K562 (cell line): ENCODE measurements around the gene TMEM19. TPM values are rescaled to one million over a fixed set of nuclear protein-coding genes. Genes with fewer than 3 reads are reported as not detected.

ENCODE experiments used
- ATAC-seq: fragments of 200-7000 bp; cut with Tn5 transposase; 3 replicates; pipeline ENCODE4 v1.9.1; 2020; ENCODE audit warnings: moderate library complexity
- BruUV-seq: library from RNA; stranded (reverse); fragments of 400-500 nt; replicated peaks from 2 replicates; lab custom pipeline; 2021; lab: Mats Ljungman, UMichigan
- CTCF ChIA-PET: fragments of 300-600 bp; formaldehyde crosslinking; extraction: SDS; loops from one replicate; lab custom pipeline; 2021; ENCODE audit warnings: low intra/inter-chr PET ratio; lab: Yijun Ruan, JAX
- POLR2A ChIA-PET: fragments of 300-600, 350-650 bp; sonication (Branson Sonifier 250); formaldehyde crosslinking; extraction: SDS; loops from one replicate; lab custom pipeline; 2021; ENCODE audit warnings: antibody characterized with exemption, inconsistent platforms; lab: Yijun Ruan, JAX
- DNase-seq, 4 experiments: peaks; one replicate each; pipeline versions ENCODE4 v3.0.0 to v3.0.0-alpha.2; 2011 to 2018; ENCODE audit warnings: low spot score in 3 of 4, mixed read lengths in 3 of 4; ENCODE audit errors: extremely low read depth in 1 of 4
- FAIRE-seq: peaks from 2 replicates; lab custom pipeline; 2011; peaks lifted over from hg19 to GRCh38; lab: Jason Lieb, UNC
- H2AFZ ChIP-seq: 2 replicates; pipeline ENCODE4 v1.6.0; 2011; ENCODE audit warnings: low read depth, low read length, control low read depth, inconsistent platforms
- H3K27ac ChIP-seq: fragments of 200-600 bp; 3 replicates; pipeline ENCODE4 v1.8.0; 2011; ENCODE audit warnings: low read depth, mild to moderate bottlenecking, control low read depth, inconsistent platforms, low read length, moderate library complexity, mixed read lengths; ENCODE audit errors: extremely low read depth
- H3K27me3 ChIP-seq, 2 experiments: fragments of 300-600 bp in 1 of 2; 2 replicates in 1 of 2; 3 replicates in 1 of 2; pipeline versions ENCODE4 v1.6.0 to v1.8.0; 2011; ENCODE audit warnings: inconsistent platforms in 2 of 2, low read length in 2 of 2, mild to moderate bottlenecking in 1 of 2, mixed read lengths in 1 of 2, moderate library complexity in 1 of 2; ENCODE audit not compliant: control insufficient read depth in 2 of 2, insufficient read depth in 2 of 2
- H3K36me3 ChIP-seq: fragments of 300-600 bp; 3 replicates; pipeline ENCODE4 v1.8.0; 2011; ENCODE audit warnings: mild to moderate bottlenecking, low read length, inconsistent platforms; ENCODE audit not compliant: control insufficient read depth, insufficient read depth
- H3K4me1 ChIP-seq, 2 experiments: fragments of 200-600 bp in 1 of 2; replicated peaks in 1 of 2; 2 replicates in 1 of 2; 3 replicates in 1 of 2; pipeline versions ENCODE4 v1.5.1 to v1.8.0; 2011; ENCODE audit warnings: inconsistent platforms in 2 of 2, low read length in 2 of 2, mild to moderate bottlenecking in 1 of 2, mixed read lengths in 1 of 2, moderate library complexity in 1 of 2; ENCODE audit not compliant: control insufficient read depth in 2 of 2, insufficient read depth in 2 of 2
- H3K4me2 ChIP-seq: 2 replicates; pipeline ENCODE4 v1.6.1; 2011; ENCODE audit warnings: low read length, control low read depth, inconsistent platforms, mixed read lengths; ENCODE audit not compliant: insufficient read depth
- H3K4me3 ChIP-seq: fragments of 200-600 bp; sonication (generic), shearing (Covaris generic); 2 replicates; pipeline ENCODE4 v1.5.1; 2016; ENCODE audit warnings: control low read depth, inconsistent platforms
- H3K79me2 ChIP-seq: fragments of 200-600 bp; 3 replicates; pipeline ENCODE4 v1.8.0; 2011; ENCODE audit warnings: low read length, inconsistent platforms; ENCODE audit not compliant: control insufficient read depth, insufficient read depth
- H3K9ac ChIP-seq, 2 experiments: 2 replicates each; pipeline versions ENCODE4 v1.6.0 to v1.6.1; 2011; ENCODE audit warnings: low read depth in 2 of 2, low read length in 2 of 2, control low read depth in 1 of 2, inconsistent platforms in 1 of 2, mild to moderate bottlenecking in 1 of 2, mixed read lengths in 1 of 2; ENCODE audit not compliant: insufficient read depth in 1 of 2
- H3K9me1 ChIP-seq: one replicate; pipeline ENCODE4 v1.6.0; 2011; ENCODE audit warnings: inconsistent platforms, mild to moderate bottlenecking, low read length, moderate library complexity; ENCODE audit not compliant: control insufficient read depth, insufficient read depth
- H3K9me3 ChIP-seq: replicated peaks from 2 replicates; pipeline ENCODE4 v1.5.1; 2011; ENCODE audit warnings: low read depth, low read length, inconsistent platforms; ENCODE audit not compliant: control insufficient read depth, insufficient read depth
- H4K20me1 ChIP-seq: replicated peaks from 2 replicates; pipeline ENCODE4 v1.6.1; 2011; ENCODE audit warnings: low read length, inconsistent platforms, mixed read lengths; ENCODE audit not compliant: control insufficient read depth, insufficient read depth
- CBX5 ChIP-seq: IDR thresholded peaks from 2 replicates; pipeline ENCODE4 v1.6.1; 2014; ENCODE audit warnings: low read depth, borderline replicate concordance
- CREB3 ChIP-seq: fragments of 450-650 bp; conservative IDR thresholded peaks from 2 replicates; pipeline ENCODE4 v1.6.1; 2016; ENCODE audit warnings: missing genetic modification characterization, low read depth, mild to moderate bottlenecking, missing compliant biosample characterization, moderate library complexity
- DMBX1 ChIP-seq: fragments of 250-450 bp; sonication (Bioruptor Pico); IDR thresholded peaks from 2 replicates; pipeline ENCODE4 v1.8.0; 2022; ENCODE audit warnings: inconsistent platforms, mild to moderate bottlenecking, moderate library complexity, borderline replicate concordance
- NR2C1 ChIP-seq, 2 experiments: fragments of 450-650 bp; IDR thresholded peaks; 2 replicates each; pipeline ENCODE4 v1.6.1; 2017; ENCODE audit warnings: mild to moderate bottlenecking in 2 of 2, antibody characterized with exemption in 1 of 2, inconsistent platforms in 1 of 2, missing compliant biosample characterization in 1 of 2, missing genetic modification characterization in 1 of 2
- PTRF ChIP-seq: fragments of 450-650 bp; IDR thresholded peaks from 2 replicates; pipeline ENCODE4 v1.6.1; 2016; ENCODE audit warnings: mild to moderate bottlenecking, missing genetic modification characterization, missing compliant biosample characterization
- SMAD4 ChIP-seq: fragments of 250-450 bp; sonication (Bioruptor Pico); conservative IDR thresholded peaks from 2 replicates; pipeline ENCODE4 v1.8.0; 2021; ENCODE audit warnings: inconsistent platforms, mild to moderate bottlenecking, moderate library complexity
- SRSF3 ChIP-seq: fragments of 200-400 bp; formaldehyde crosslinking; IDR thresholded peaks from 2 replicates; pipeline ENCODE4 v1.6.1; 2016; ENCODE audit warnings: mild to moderate bottlenecking, low read length, moderate library complexity; ENCODE audit not compliant: insufficient read depth
- TRIM28 ChIP-seq: fragments of 450-650 bp; IDR thresholded peaks from 2 replicates; pipeline ENCODE4 v1.6.1; 2017
- ZNF740 ChIP-seq, 3 experiments: fragments of 200-800 bp in 1 of 3; sonication (Bioruptor generic) in 1 of 3; sonication (generic) in 1 of 3; formaldehyde crosslinking in 1 of 3; IDR thresholded peaks; 2 replicates each; pipeline versions ENCODE4 v1.6.1 to v1.8.0; 2016 to 2022; ENCODE audit warnings: mild to moderate bottlenecking in 2 of 3, missing compliant biosample characterization in 2 of 3, missing genetic modification characterization in 2 of 3, missing genetic modification reagents in 1 of 3
- WGBS: fragments of 100-300 bp; shearing (Covaris generic); methylation state at CpG from one replicate; pipeline ENCODE4 v1.1.6; 2016; ENCODE audit warnings: low coverage, mixed read lengths; ENCODE audit not compliant: insufficient coverage; ENCODE audit errors: missing lambda C conversion rate; 5-methylcytosine and 5-hydroxymethylcytosine counted together
- in situ Hi-C: fragments of 300-500 bp; cut with MboI; formaldehyde crosslinking; loops from 4 replicates; pipeline ENCODE4 v1.15.0; 2018; ENCODE audit warnings: inconsistent platforms, mixed read lengths
- intact Hi-C: fragments of 100-400 bp; cut with micrococcal nuclease; formaldehyde crosslinking; loops from 2 replicates; pipeline ENCODE4 v1.14.2; 2022
- polyA plus RNA-seq, 8 experiments: library from polyadenylated mRNA; depleted of rRNA in 4 of 8; stranded (reverse) in 5 of 8; unstranded in 3 of 8; fragments of >200 nt; fragmentation: Nextera tagmentation in 2 of 8; fragmentation: Illumina TruSeq in 1 of 8; extraction: Ambion mirVana in 2 of 8; extraction: Trizol in 1 of 8; gene quantifications; 2 replicates each; pipeline versions ENCODE4 v1.2.1 to v1.2.3, GENCODE V29; 2011 to 2014; ENCODE audit warnings: inconsistent platforms in 1 of 8, missing spikeins in 1 of 8
- total RNA-seq, 7 experiments: library from RNA; depleted of rRNA in 6 of 7; stranded (reverse); fragments of >200 nt in 6 of 7; fragmentation: Illumina TruSeq in 2 of 7; extraction: Trizol in 2 of 7; gene quantifications; 2 replicates each; pipeline versions ENCODE4 v1.2.1 to v1.2.3, GENCODE V29; 2011 to 2021; ENCODE audit warnings: low replicate concordance in 1 of 7
- TF ChIP-seq, protein P1 (sequence below): fragments of 450-650 bp; IDR thresholded peaks from 2 replicates; pipeline ENCODE4 v1.6.1; 2017; ENCODE audit warnings: antibody characterized with exemption, mild to moderate bottlenecking
- TF ChIP-seq, protein P2 (sequence below), 2 experiments: fragments of 250-450 bp in 1 of 2; fragments of 450-650 bp in 1 of 2; sonication (Bioruptor Pico) in 1 of 2; IDR thresholded peaks; 2 replicates each; pipeline versions ENCODE4 v1.6.1 to v1.8.0; 2016 to 2021; ENCODE audit warnings: mild to moderate bottlenecking in 2 of 2, moderate library complexity in 2 of 2, missing compliant biosample characterization in 1 of 2, missing genetic modification characterization in 1 of 2

TMEM19 gene
- total and polyA plus RNA-seq, 9 of the 15 experiments (the other 6 are each of a cell fraction or from before 2014, with no cell fraction given): 8.2 to 24.2 (median 17.2) TPM

GRCh38 chr12:71732357-71732712 is 46.5 kb downstream of the TMEM19 start:
- Histone ChIP-seq H3K27me3 (no peaks in the 10 kb centered on the region), H3K9ac (peak overlapping the region in 1 of 2 experiments; percentile 41; a peak in 1 of 4 replicates), H3K9me1 (no peaks in the 10 kb centered on the region), H3K4me2 (peak overlapping the region; percentile 70), H3K9me3 (no peaks in the 10 kb centered on the region), H3K27ac (0 out of 3 replicates have a peak overlapping the region, but pooled peaks have one; percentile 28), H3K36me3 (no peaks in the 10 kb centered on the region), H4K20me1 (no peaks in the 10 kb centered on the region), H3K79me2 (no peaks in the 10 kb centered on the region), H3K4me3 (no peak overlapping the region), H2AFZ (peak overlapping the region; percentile 92), H3K4me1 (peaks cover 0 to 4% of the 10 kb centered on the region in 2 experiments; a peak in 3 of 5 replicates)
- intact Hi-C loops (no loop called here), in situ Hi-C loops (no loop called here)
- DNase-seq (no peak), FAIRE-seq (no peak), ATAC-seq (no peak; the same call in 2 of the 3 replicates)
- ChIA-PET POLR2A (no interaction called here), CTCF (no interaction called here)
- no TSS peak for BruUV-seq
- WGBS: 40% methylated on average over 3 of the region's 3 CpGs
- TF ChIP-seq SRSF3: no peak
- TF ChIP-seq, protein P1, sequence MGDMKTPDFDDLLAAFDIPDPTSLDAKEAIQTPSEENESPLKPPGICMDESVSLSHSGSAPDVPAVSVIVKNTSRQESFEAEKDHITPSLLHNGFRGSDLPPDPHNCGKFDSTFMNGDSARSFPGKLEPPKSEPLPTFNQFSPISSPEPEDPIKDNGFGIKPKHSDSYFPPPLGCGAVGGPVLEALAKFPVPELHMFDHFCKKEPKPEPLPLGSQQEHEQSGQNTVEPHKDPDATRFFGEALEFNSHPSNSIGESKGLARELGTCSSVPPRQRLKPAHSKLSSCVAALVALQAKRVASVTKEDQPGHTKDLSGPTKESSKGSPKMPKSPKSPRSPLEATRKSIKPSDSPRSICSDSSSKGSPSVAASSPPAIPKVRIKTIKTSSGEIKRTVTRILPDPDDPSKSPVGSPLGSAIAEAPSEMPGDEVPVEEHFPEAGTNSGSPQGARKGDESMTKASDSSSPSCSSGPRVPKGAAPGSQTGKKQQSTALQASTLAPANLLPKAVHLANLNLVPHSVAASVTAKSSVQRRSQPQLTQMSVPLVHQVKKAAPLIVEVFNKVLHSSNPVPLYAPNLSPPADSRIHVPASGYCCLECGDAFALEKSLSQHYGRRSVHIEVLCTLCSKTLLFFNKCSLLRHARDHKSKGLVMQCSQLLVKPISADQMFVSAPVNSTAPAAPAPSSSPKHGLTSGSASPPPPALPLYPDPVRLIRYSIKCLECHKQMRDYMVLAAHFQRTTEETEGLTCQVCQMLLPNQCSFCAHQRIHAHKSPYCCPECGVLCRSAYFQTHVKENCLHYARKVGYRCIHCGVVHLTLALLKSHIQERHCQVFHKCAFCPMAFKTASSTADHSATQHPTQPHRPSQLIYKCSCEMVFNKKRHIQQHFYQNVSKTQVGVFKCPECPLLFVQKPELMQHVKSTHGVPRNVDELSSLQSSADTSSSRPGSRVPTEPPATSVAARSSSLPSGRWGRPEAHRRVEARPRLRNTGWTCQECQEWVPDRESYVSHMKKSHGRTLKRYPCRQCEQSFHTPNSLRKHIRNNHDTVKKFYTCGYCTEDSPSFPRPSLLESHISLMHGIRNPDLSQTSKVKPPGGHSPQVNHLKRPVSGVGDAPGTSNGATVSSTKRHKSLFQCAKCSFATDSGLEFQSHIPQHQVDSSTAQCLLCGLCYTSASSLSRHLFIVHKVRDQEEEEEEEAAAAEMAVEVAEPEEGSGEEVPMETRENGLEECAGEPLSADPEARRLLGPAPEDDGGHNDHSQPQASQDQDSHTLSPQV: peak; percentile 91
- TF ChIP-seq, protein P2, sequence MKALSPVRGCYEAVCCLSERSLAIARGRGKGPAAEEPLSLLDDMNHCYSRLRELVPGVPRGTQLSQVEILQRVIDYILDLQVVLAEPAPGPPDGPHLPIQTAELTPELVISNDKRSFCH (CRISPR knock-in tag; IDR thresholded peaks at IDR 0.05): no peak
- TF ChIP-seq, protein P2 (tag; IDR thresholded peaks at IDR 0.05): 0 out of 2 replicates have a peak, but pooled peaks have one; percentile 44
- no peak for TF ChIP-seq NR2C1 (IDR thresholded peaks at IDR 0.05)
- peak; percentile 25; the same call in 1 of the 2 replicates for TF ChIP-seq NR2C1 (tag; IDR thresholded peaks at IDR 0.05)
- TF ChIP-seq ZNF740 (CRISPR knock-in tag; IDR thresholded peaks at IDR 0.05): no peak
- 0 out of 4 replicates have a peak, but pooled peaks of 1 of the 2 experiments have one; percentile 25 for TF ChIP-seq ZNF740 (tag; IDR thresholded peaks at IDR 0.05)
- TF ChIP-seq TRIM28: no peak
- TF ChIP-seq DMBX1 (CRISPR knock-in tag): peak; percentile 67; the same call in 1 of the 2 replicates
- TF ChIP-seq PTRF (tag): 0 out of 2 replicates have a peak, but pooled peaks have one; percentile 42
- TF ChIP-seq SMAD4: 0 out of 2 replicates have a peak, but pooled peaks have one; percentile 46
- no peak for TF ChIP-seq CBX5
- TF ChIP-seq CREB3 (tag): 0 out of 2 replicates have a peak, but pooled peaks have one; percentile 30
